Osteoblast (primary cell): ENCODE data around the gene HMGXB3. TPM values are rescaled to one million over a fixed set of nuclear protein-coding genes. Genes with fewer than 3 reads are reported as not detected.

Experiments used
- DNase-seq: peaks from one replicate; pipeline ENCODE4 v3.0.0; 2011; ENCODE audit warnings: low spot score, mixed read lengths; ENCODE audit not compliant: insufficient read length; ENCODE audit errors: missing footprints
- H2AFZ ChIP-seq: 2 replicates; pipeline ENCODE4 v1.6.0; 2011; ENCODE audit warnings: mild to moderate bottlenecking, low read length
- H3K27ac ChIP-seq: 2 replicates; pipeline ENCODE4 v1.5.1; 2011; ENCODE audit warnings: mild to moderate bottlenecking, low read depth, low read length, moderate library complexity
- H3K27me3 ChIP-seq: 2 replicates; pipeline ENCODE4 v1.6.0; 2012; ENCODE audit warnings: mild to moderate bottlenecking, control low read depth, inconsistent platforms, low read length, moderate library complexity; ENCODE audit not compliant: insufficient read depth
- H3K36me3 ChIP-seq: 2 replicates; pipeline ENCODE4 v1.5.1; 2011; ENCODE audit warnings: mild to moderate bottlenecking, low read length, control low read depth, moderate library complexity; ENCODE audit not compliant: insufficient read depth
- H3K4me1 ChIP-seq: 2 replicates; pipeline ENCODE4 v1.5.1; 2011; ENCODE audit warnings: mild to moderate bottlenecking, low read length, control low read depth, moderate library complexity; ENCODE audit not compliant: insufficient read depth
- H3K4me2 ChIP-seq: 2 replicates; pipeline ENCODE4 v1.6.0; 2011; ENCODE audit warnings: mild to moderate bottlenecking, low read length; ENCODE audit not compliant: insufficient read depth
- H3K4me3 ChIP-seq: fragments of 200-600 bp; sonication (generic); 3 replicates; pipeline ENCODE4 v1.5.1; 2012; ENCODE audit warnings: mild to moderate bottlenecking, low read length, inconsistent platforms; ENCODE audit not compliant: insufficient read depth
- H3K79me2 ChIP-seq: 2 replicates; pipeline ENCODE4 v1.6.0; 2012; ENCODE audit warnings: mild to moderate bottlenecking, low read length, control low read depth, inconsistent platforms; ENCODE audit not compliant: insufficient read depth
- H3K9me3 ChIP-seq: 2 replicates; pipeline ENCODE4 v1.5.1; 2011; ENCODE audit warnings: low read depth, low read length, control low read depth
- H4K20me1 ChIP-seq: 2 replicates; pipeline ENCODE4 v1.6.0; 2012; ENCODE audit warnings: mild to moderate bottlenecking, low read length, control low read depth; ENCODE audit not compliant: insufficient read depth
- total RNA-seq: library from RNA; depleted of rRNA; stranded (reverse); fragments of >200 nt; gene quantifications from 2 replicates; pipeline ENCODE4 v1.2.3, GENCODE V29; 2012
- TF ChIP-seq, protein P1 (sequence below): IDR thresholded peaks from 2 replicates; pipeline ENCODE4 v1.5.1; 2011; ENCODE audit warnings: mild to moderate bottlenecking, low read depth, low read length, moderate library complexity; ENCODE audit errors: extremely low read depth

The HMGXB3 gene
- total RNA-seq, 1 donor, result 54.3 TPM

GRCh38 chr5:150009671-150010387 lies 9.3 kb downstream of the HMGXB3 start:
- no peaks in the 10 kb centered on the region for H3K27me3 ChIP-seq
- H3K9me3 ChIP-seq, result no peaks in the 10 kb centered on the region
- no peak overlapping the region for H2AFZ ChIP-seq
- H4K20me1 ChIP-seq, result peaks cover 22% of the 10 kb centered on the region
- no peak overlapping the region for H3K4me2 ChIP-seq
- DNase-seq, result no peak
- peaks cover 86% of the 10 kb centered on the region for H3K36me3 ChIP-seq
- peak overlapping the region; percentile 8 for H3K27ac ChIP-seq
- no peak overlapping the region for H3K4me3 ChIP-seq
- H3K4me1 ChIP-seq, result peaks cover 11% of the 10 kb centered on the region
- TF ChIP-seq, protein P1, sequence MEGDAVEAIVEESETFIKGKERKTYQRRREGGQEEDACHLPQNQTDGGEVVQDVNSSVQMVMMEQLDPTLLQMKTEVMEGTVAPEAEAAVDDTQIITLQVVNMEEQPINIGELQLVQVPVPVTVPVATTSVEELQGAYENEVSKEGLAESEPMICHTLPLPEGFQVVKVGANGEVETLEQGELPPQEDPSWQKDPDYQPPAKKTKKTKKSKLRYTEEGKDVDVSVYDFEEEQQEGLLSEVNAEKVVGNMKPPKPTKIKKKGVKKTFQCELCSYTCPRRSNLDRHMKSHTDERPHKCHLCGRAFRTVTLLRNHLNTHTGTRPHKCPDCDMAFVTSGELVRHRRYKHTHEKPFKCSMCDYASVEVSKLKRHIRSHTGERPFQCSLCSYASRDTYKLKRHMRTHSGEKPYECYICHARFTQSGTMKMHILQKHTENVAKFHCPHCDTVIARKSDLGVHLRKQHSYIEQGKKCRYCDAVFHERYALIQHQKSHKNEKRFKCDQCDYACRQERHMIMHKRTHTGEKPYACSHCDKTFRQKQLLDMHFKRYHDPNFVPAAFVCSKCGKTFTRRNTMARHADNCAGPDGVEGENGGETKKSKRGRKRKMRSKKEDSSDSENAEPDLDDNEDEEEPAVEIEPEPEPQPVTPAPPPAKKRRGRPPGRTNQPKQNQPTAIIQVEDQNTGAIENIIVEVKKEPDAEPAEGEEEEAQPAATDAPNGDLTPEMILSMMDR, result no peak
- H3K79me2 ChIP-seq, result peaks cover 97% of the 10 kb centered on the region

DNA sequence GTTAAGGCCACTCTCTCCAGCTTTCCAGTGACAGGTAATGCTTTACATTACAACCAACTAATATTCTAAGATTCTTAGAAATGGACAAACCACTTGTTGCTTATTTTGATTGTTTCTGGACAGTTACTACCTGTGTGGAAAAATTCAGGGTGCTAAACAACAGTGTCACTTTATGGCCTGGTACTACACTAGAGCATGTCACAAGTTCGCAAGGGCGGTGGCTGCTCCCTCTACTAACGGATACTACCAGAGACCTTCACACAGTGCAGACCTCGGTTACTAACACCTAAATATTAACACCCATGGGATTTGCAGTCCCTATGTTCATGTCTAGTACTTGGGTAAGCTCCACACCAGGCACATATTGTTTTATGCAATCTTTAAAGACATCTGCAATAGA lies 13.4 kb downstream of the HMGXB3 start:
- H2AFZ ChIP-seq, result no peak overlapping the region

GRCh38 chr5:150014456-150014855 lies 13.9 kb downstream of the HMGXB3 start:
- no peak overlapping the region for H3K4me3 ChIP-seq
- peaks cover 30% of the 10 kb centered on the region for H4K20me1 ChIP-seq
- H3K27me3 ChIP-seq, result no peaks in the 10 kb centered on the region
- H3K27ac ChIP-seq, result no peak overlapping the region
- H3K36me3 ChIP-seq, result peaks cover 85% of the 10 kb centered on the region
- no peaks in the 10 kb centered on the region for H3K9me3 ChIP-seq
- peaks cover 18% of the 10 kb centered on the region for H3K4me1 ChIP-seq
- TF ChIP-seq, protein P1, result no peak
- peaks cover 84% of the 10 kb centered on the region for H3K79me2 ChIP-seq
- DNase-seq, result no peak
- no peak overlapping the region for H2AFZ ChIP-seq
- H3K4me2 ChIP-seq, result no peak overlapping the region

More for the DNA sequence above, 13.4 kb downstream of the HMGXB3 start:
- no peaks in the 10 kb centered on the region for H3K9me3 ChIP-seq
- no peak overlapping the region for H3K27ac ChIP-seq
- H3K4me2 ChIP-seq, result no peak overlapping the region
- peaks cover 87% of the 10 kb centered on the region for H3K79me2 ChIP-seq
- no peak overlapping the region for H3K4me3 ChIP-seq
- peaks cover 80% of the 10 kb centered on the region for H3K36me3 ChIP-seq
- H4K20me1 ChIP-seq, result peaks cover 30% of the 10 kb centered on the region
- no peak for DNase-seq
- peaks cover 23% of the 10 kb centered on the region for H3K4me1 ChIP-seq
- no peaks in the 10 kb centered on the region for H3K27me3 ChIP-seq
- TF ChIP-seq, protein P1, result no peak

DNA sequence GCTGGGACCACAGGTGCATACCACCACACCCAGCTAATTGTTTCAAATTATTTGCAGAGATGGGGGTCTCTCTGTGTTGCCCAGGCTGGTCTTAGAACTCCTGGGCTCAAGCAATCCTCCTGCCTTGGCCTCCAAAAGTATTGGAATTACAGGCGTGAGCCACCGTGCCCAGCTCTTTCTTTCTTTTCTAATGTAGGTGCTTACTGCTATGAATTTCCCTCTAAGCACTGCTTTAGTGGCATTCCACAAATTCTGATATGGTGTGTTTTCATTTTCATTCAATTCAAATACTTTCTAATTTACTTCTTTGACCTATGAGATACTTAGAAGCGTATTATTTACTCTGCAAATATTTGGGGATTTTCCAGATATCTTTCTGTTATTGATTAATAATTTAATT lies 14.9 kb downstream of the HMGXB3 start:
- no peak for DNase-seq
- Histone ChIP-seq H3K4me3 (no peak overlapping the region), H3K9me3 (no peaks in the 10 kb centered on the region), H2AFZ (no peak overlapping the region), H4K20me1 (peaks cover 23% of the 10 kb centered on the region), H3K36me3 (peaks cover 86% of the 10 kb centered on the region), H3K4me1 (peaks cover 14% of the 10 kb centered on the region), H3K79me2 (peaks cover 84% of the 10 kb centered on the region), H3K4me2 (no peak overlapping the region), H3K27me3 (no peaks in the 10 kb centered on the region), H3K27ac (no peak overlapping the region)
- TF ChIP-seq, protein P1, result no peak
